Measurements from ENCODE around the gene NPEPL1. TPM values are rescaled to one million over a fixed set of nuclear protein-coding genes. Genes with fewer than 3 reads are reported as not detected.

Gene NPEPL1
- total and polyA plus RNA-seq, 2 of the 8 experiments (the other 6 are each of a cell fraction or from before 2014, with no cell fraction given) = 12.4 to 26.8 TPM

GRCh38 chr20:58664331-58664730 lies 28.3 kb upstream of the NPEPL1 start:
- H3K9ac ChIP-seq (replicated peaks in 1 of 4; ENCODE audit: extremely low read depth in 1 of 4, low read depth in 3 of 4, low read length in 3 of 4) = no peak overlapping the region
- H4K5ac ChIP-seq (ENCODE audit: insufficient read length, low read depth, low read length) = no peak overlapping the region
- POLR2A ChIA-PET (ENCODE audit: partially characterized antibody) = interaction anchor here (1.1 to 3.0 kb wide), 4 partner anchors 12 to 36 kb away, joined by 3 to 15 read pairs (median 4); partner anchors contain the start of gene STX16
- no peaks in the 10 kb centered on the region for H3K9me3 ChIP-seq (ENCODE audit: insufficient read depth in 2 of 2, low read depth in 1 of 2, low read length in 1 of 2)
- H3K79me1 ChIP-seq (ENCODE audit: low read depth, low read length) = peaks cover 9% of the 10 kb centered on the region
- no peak overlapping the region for H3K4me2 ChIP-seq (ENCODE audit: insufficient read depth in 1 of 2, low read depth in 2 of 2, low read length in 2 of 2)
- no peaks in the 10 kb centered on the region for H3K23me2 ChIP-seq (ENCODE audit: low read depth, low read length)
- no peak overlapping the region for H4K8ac ChIP-seq (ENCODE audit: extremely low read depth, insufficient read depth, low read length)
- peaks cover 0 to 37% (median 1%) of the 10 kb centered on the region in 4 experiments; a peak in 5 of 8 replicates for H3K36me3 ChIP-seq (ENCODE audit: control insufficient read depth in 2 of 4, insufficient read depth in 4 of 4, low read length in 3 of 4)
- no peak overlapping the region for H3K56ac ChIP-seq (replicated peaks; ENCODE audit: insufficient read length, low read depth, low read length)
- H3K18ac ChIP-seq (ENCODE audit: extremely low read depth, low read length) = no peak overlapping the region
- no peak overlapping the region for H3K27ac ChIP-seq (ENCODE audit: low read depth, low read length)
- no peak overlapping the region for H3K4ac ChIP-seq (replicated peaks; ENCODE audit: insufficient read length, low read depth, low read length)
- H3K79me2 ChIP-seq (ENCODE audit: control insufficient read depth in 1 of 2, insufficient read depth in 2 of 2, low read length in 2 of 2) = peaks cover 15 to 84% of the 10 kb centered on the region in 2 experiments
- H2BK12ac ChIP-seq (ENCODE audit: low read depth, low read length) = no peak overlapping the region
- no peak overlapping the region for H4K91ac ChIP-seq (replicated peaks; ENCODE audit: insufficient read length, low read length)
- no peaks in the 10 kb centered on the region for H3K27me3 ChIP-seq (replicated peaks in 1 of 4; ENCODE audit: control insufficient read depth in 3 of 4, extremely low read depth in 1 of 4, insufficient read depth in 3 of 4, low read length in 3 of 4)
- H2BK15ac ChIP-seq (ENCODE audit: low read length) = no peak overlapping the region
- WGBS, 2 experiments (ENCODE audit: extremely low coverage in 1 of 2, insufficient coverage in 1 of 2, insufficient read length in 1 of 2, insufficient replicate concordance in 2 of 2, low coverage in 1 of 2, low lambda C conversion rate in 2 of 2, missing lambda C conversion rate in 1 of 2) = 85% methylated on average over 2 of the region's 2 CpGs; no CpG with 5 or more reads in 1 of the 2 experiments
- H2BK20ac ChIP-seq (ENCODE audit: low read length) = no peak overlapping the region
- no peak overlapping the region for H2BK5ac ChIP-seq (ENCODE audit: low read depth, low read length)
- FAIRE-seq (no peak), DNase-seq (ENCODE audit: low read depth in 1 of 2, low spot score in 2 of 2) (no peak)
- no peak overlapping the region for H3K4me3 ChIP-seq (ENCODE audit: extremely low read depth in 1 of 4, insufficient read depth in 2 of 4, low read depth in 3 of 4, low read length in 4 of 4)
- H3K14ac ChIP-seq (ENCODE audit: insufficient read length) = no peak overlapping the region
- no peak overlapping the region for H2AK5ac ChIP-seq (ENCODE audit: low read depth, low read length)
- no peak overlapping the region for H2AFZ ChIP-seq (ENCODE audit: low read length)
- no peak overlapping the region for H2BK120ac ChIP-seq (replicated peaks; ENCODE audit: low read depth, low read length)
- H4K20me1 ChIP-seq (replicated peaks in 1 of 2; ENCODE audit: control insufficient read depth in 1 of 2, insufficient read depth in 2 of 2, low read length in 2 of 2) = no peaks in the 10 kb centered on the region
- CTCF ChIA-PET (ENCODE audit: partially characterized antibody) = interaction anchor here (0.9 to 1.8 kb wide), 4 partner anchors 17 to 183 kb away, joined by 3 to 8 read pairs (median 4); no protein-coding TSS in a partner anchor
- H3K4me1 ChIP-seq (replicated peaks in 1 of 4; ENCODE audit: control insufficient read depth in 3 of 4, insufficient read depth in 4 of 4, low read length in 3 of 4) = peaks cover 9 to 40% (median 26%) of the 10 kb centered on the region in 4 experiments
- H3K23ac ChIP-seq (ENCODE audit: insufficient read length) = no peak overlapping the region
- TF ChIP-seq BRCA1 (IDR thresholded peaks at IDR 0.05; ENCODE audit: low read depth, low read length) (no peak), POLR2A (IDR thresholded peaks at IDR 0.05; ENCODE audit: control extremely low read depth in 1 of 2, low read depth in 2 of 2, low read length in 2 of 2) (no peak), POU5F1 (IDR thresholded peaks at IDR 0.05; ENCODE audit: low read depth, low read length) (no peak), SAP30 (IDR thresholded peaks at IDR 0.05; ENCODE audit: insufficient read depth, insufficient replicate concordance, low read length) (no peak), MAFK (IDR thresholded peaks at IDR 0.05; ENCODE audit: low read depth, low read length) (no peak), E2F6 (IDR thresholded peaks at IDR 0.05) (no peak), SIX5 (IDR thresholded peaks at IDR 0.05; ENCODE audit: low read depth, low read length) (no peak), JUN (IDR thresholded peaks at IDR 0.05; ENCODE audit: low read depth, low read length) (no peak), GTF2F1 (IDR thresholded peaks at IDR 0.05; ENCODE audit: borderline replicate concordance, low read depth, low read length) (no peak), CHD1 (IDR thresholded peaks at IDR 0.05; ENCODE audit: low read depth, low read length) (no peak)

All from H1 (cell line).